Neural progenitor cell (in vitro differentiated cells): ENCODE results near the gene HTN3. TPM values are rescaled to one million over a fixed set of nuclear protein-coding genes. Genes with fewer than 3 reads are reported as not detected.
"Not testable (repeated sequence)": the region's sequence is repeated elsewhere in the genome, so short reads cannot be mapped to it uniquely, and the experiment has no call there.

Experiments used
- DNase-seq: peaks from one replicate; pipeline ENCODE4 v3.0.0-alpha.2; 2016; ENCODE audit warnings: low spot score
- H2AFZ ChIP-seq: fragments of 200-600 bp; sonication (generic); replicated peaks from 2 replicates; pipeline ENCODE4 v1.6.1; 2016; ENCODE audit warnings: antibody characterized with exemption
- H3F3A ChIP-seq: fragments of 200-600 bp; sonication (generic); 2 replicates; pipeline ENCODE4 v1.6.1; 2016; ENCODE audit warnings: antibody characterized with exemption, low read depth
- H3K27ac ChIP-seq: fragments of 200-600 bp; sonication (generic); 2 replicates; pipeline ENCODE4 v1.5.1; 2016; ENCODE audit warnings: mild to moderate bottlenecking
- H3K27me3 ChIP-seq: fragments of 200-600 bp; sonication (generic); 2 replicates; pipeline ENCODE4 v1.6.1; 2016; ENCODE audit warnings: mild to moderate bottlenecking, moderate library complexity
- H3K36me3 ChIP-seq: fragments of 200-600 bp; sonication (generic); 2 replicates; pipeline ENCODE4 v1.5.1; 2016
- H3K4me1 ChIP-seq: fragments of 200-600 bp; sonication (generic); 2 replicates; pipeline ENCODE4 v1.6.1; 2016; ENCODE audit warnings: mixed run types
- H3K4me2 ChIP-seq: fragments of 200-600 bp; sonication (generic); 2 replicates; pipeline ENCODE4 v1.6.1; 2016
- H3K4me3 ChIP-seq: fragments of 200-600 bp; sonication (generic); 2 replicates; pipeline ENCODE4 v1.5.1; 2016
- H3K79me2 ChIP-seq: fragments of 200-600 bp; sonication (generic); 2 replicates; pipeline ENCODE4 v1.6.1; 2016; ENCODE audit warnings: low read depth
- H3K9ac ChIP-seq: fragments of 200-600 bp; sonication (generic); 2 replicates; pipeline ENCODE4 v1.6.1; 2016
- H3K9me3 ChIP-seq: fragments of 200-600 bp; sonication (generic); 2 replicates; pipeline ENCODE4 v1.5.1; 2016; ENCODE audit warnings: low read depth
- H4K20me1 ChIP-seq: fragments of 200-600 bp; sonication (generic); 2 replicates; pipeline ENCODE4 v1.6.1; 2016; ENCODE audit warnings: low read depth
- H3K27ac Mint-ChIP-seq: 3 replicates; pipeline ENCODE4 v1.8.0; 2021; ENCODE audit warnings: mixed read lengths
- H3K27me3 Mint-ChIP-seq: 2 replicates; pipeline ENCODE4 v1.8.0; 2022; ENCODE audit warnings: low read depth, mild to moderate bottlenecking, inconsistent platforms, moderate library complexity, mixed read lengths; ENCODE audit not compliant: insufficient read depth
- H3K36me3 Mint-ChIP-seq: 3 replicates; pipeline ENCODE4 v1.8.0; 2021; ENCODE audit warnings: mixed read lengths
- H3K4me1 Mint-ChIP-seq: 3 replicates; pipeline ENCODE4 v1.8.0; 2021; ENCODE audit warnings: mixed read lengths
- H3K4me3 Mint-ChIP-seq: 3 replicates; pipeline ENCODE4 v1.8.0; 2021; ENCODE audit warnings: mild to moderate bottlenecking, moderate library complexity, mixed read lengths
- H3K9me3 Mint-ChIP-seq: 3 replicates; pipeline ENCODE4 v1.8.0; 2020; ENCODE audit warnings: mixed read lengths
- EZH2 ChIP-seq: fragments of 200-600 bp; sonication (generic); IDR thresholded peaks from 2 replicates; pipeline ENCODE4 v1.6.1; 2017; ENCODE audit warnings: antibody characterized with exemption, mild to moderate bottlenecking, moderate library complexity
- EZH2phosphoT487 ChIP-seq: fragments of 200-600 bp; sonication (generic); IDR thresholded peaks from 2 replicates; pipeline ENCODE4 v1.6.1; 2017; ENCODE audit warnings: antibody characterized with exemption
- total RNA-seq: library from RNA; depleted of rRNA; stranded (reverse); fragments of >200 nt; gene quantifications from 2 replicates; pipeline ENCODE4 v1.2.3, GENCODE V29; 2015; ENCODE audit warnings: low replicate concordance
- TF ChIP-seq, protein P1 (sequence below): fragments of 200-600 bp; sonication (generic); IDR thresholded peaks from 2 replicates; pipeline ENCODE4 v1.5.1; 2017; ENCODE audit warnings: antibody characterized with exemption, mild to moderate bottlenecking

The HTN3 gene
- total RNA-seq, 1 donor from 2014 or later: not detected

DNA sequence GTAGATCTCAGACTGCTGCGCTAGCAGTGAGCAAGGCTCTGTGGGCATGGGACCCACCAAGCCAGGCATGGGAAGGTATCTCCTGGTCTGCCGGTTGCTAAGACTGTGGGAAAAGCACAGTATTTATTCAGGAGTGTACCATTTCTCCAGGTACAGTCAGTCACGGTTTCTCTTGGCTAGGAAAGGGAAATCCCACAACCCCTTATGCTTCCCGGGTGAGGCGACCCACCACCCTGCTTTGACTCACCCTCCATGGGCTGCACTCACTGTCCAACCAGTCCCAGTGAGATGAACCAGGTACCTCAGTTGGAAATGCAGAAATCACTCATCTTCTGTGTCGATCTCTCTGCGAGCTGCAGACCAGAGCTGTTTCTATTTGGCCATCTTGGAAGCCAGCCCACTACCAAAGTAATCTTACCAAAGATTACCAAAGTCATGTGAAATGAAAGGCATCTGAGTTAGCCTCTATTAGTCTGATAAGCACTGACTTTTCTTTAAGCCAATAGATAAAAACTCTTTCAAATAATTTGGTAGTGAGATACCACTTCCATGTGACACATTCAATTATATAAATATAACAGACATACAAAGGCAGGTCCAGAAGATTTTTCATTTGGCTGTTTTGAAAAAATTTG lies 13.5 kb downstream of the HTN3 start:
- no peak for DNase-seq
- Histone ChIP-seq H3K4me3 (no peak overlapping the region), H3F3A (no peaks in the 10 kb centered on the region), H3K9me3 (no peaks in the 10 kb centered on the region), H3K27ac (no peak overlapping the region), H3K4me2 (no peak overlapping the region), H3K4me1 (no peaks in the 10 kb centered on the region), H2AFZ (no peak overlapping the region), H4K20me1 (no peaks in the 10 kb centered on the region), H3K36me3 (no peaks in the 10 kb centered on the region), H3K9ac (no peak overlapping the region), H3K79me2 (no peaks in the 10 kb centered on the region), H3K27me3 (no peaks in the 10 kb centered on the region)
- Mint-ChIP-seq H3K36me3 (no peaks in the 10 kb centered on the region), H3K4me1 (no peaks in the 10 kb centered on the region), H3K27ac (no peak overlapping the region), H3K4me3 (no peak overlapping the region), H3K27me3 (peaks cover 2% of the 10 kb centered on the region), H3K9me3 (peaks cover 15% of the 10 kb centered on the region)
- no peak for TF ChIP-seq EZH2
- TF ChIP-seq, protein P1, sequence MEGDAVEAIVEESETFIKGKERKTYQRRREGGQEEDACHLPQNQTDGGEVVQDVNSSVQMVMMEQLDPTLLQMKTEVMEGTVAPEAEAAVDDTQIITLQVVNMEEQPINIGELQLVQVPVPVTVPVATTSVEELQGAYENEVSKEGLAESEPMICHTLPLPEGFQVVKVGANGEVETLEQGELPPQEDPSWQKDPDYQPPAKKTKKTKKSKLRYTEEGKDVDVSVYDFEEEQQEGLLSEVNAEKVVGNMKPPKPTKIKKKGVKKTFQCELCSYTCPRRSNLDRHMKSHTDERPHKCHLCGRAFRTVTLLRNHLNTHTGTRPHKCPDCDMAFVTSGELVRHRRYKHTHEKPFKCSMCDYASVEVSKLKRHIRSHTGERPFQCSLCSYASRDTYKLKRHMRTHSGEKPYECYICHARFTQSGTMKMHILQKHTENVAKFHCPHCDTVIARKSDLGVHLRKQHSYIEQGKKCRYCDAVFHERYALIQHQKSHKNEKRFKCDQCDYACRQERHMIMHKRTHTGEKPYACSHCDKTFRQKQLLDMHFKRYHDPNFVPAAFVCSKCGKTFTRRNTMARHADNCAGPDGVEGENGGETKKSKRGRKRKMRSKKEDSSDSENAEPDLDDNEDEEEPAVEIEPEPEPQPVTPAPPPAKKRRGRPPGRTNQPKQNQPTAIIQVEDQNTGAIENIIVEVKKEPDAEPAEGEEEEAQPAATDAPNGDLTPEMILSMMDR: no peak
- no peak for TF ChIP-seq EZH2phosphoT487

DNA sequence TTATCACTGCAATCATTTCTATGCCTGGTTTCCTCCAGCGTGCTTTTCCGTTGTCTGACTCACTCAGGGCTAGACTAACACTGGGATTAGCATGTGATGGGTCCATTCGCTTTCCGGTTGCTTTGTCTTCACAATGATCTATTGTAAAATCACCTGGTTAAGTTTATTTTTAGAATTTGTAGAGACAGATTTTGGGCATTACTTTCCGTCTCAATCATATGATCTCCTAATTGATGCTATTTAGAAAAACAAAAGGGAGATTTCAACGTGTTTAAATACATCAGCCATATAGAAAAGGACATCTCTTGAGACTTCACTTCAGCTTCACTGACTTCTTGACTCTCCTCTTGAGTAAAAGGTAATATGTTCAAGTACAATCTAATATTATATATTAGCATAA lies 21.9 kb downstream of the HTN3 start, which contains the start of gene HTN1:
Gene HTN1, plus strand, starts transcription at position 301 of the 400 bp plus-strand sequence. CDS start 2,639 bp downstream, outside the sequence.
- H3K27me3 Mint-ChIP-seq, H3K4me1 ChIP-seq, H3K4me2 ChIP-seq, H3K9me3 Mint-ChIP-seq, H3K36me3 ChIP-seq, H3K79me2 ChIP-seq, H3K4me3 ChIP-seq, H2AFZ ChIP-seq, H3F3A ChIP-seq, H3K4me3 Mint-ChIP-seq, H3K36me3 Mint-ChIP-seq, DNase-seq, H4K20me1 ChIP-seq, H3K9me3 ChIP-seq, H3K27me3 ChIP-seq, H3K27ac Mint-ChIP-seq, H3K27ac ChIP-seq, H3K9ac ChIP-seq, H3K4me1 Mint-ChIP-seq: not testable (repeated sequence)

DNA sequence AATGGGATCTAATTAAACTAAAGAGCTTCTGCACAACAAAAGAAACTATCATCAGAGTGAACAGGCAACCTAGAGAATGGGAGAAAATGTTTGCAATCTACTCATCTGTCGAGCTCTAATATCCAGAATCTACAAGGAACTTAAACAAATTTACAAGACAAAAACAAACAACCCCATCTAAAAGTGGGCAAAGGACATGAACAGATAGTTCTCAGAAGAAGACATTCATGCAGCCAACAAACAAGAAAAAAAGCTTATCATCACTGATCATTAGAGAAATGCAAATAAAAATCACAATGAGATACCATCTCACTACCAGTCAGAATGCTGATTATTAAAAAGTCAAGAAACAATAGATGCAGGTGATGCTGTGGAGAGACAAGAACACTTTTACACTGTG lies 28.3 kb downstream of the HTN3 start:
- not testable (repeated sequence) for H3K36me3 ChIP-seq, DNase-seq, H3K9me3 Mint-ChIP-seq, H3K27ac ChIP-seq, H3K9me3 ChIP-seq, H3K27me3 Mint-ChIP-seq, H3K4me2 ChIP-seq, H3F3A ChIP-seq, H3K4me3 ChIP-seq, H3K27me3 ChIP-seq, H3K4me1 ChIP-seq, H3K4me1 Mint-ChIP-seq, H2AFZ ChIP-seq, H4K20me1 ChIP-seq, H3K79me2 ChIP-seq, H3K36me3 Mint-ChIP-seq, H3K4me3 Mint-ChIP-seq, H3K27ac Mint-ChIP-seq, H3K9ac ChIP-seq

DNA sequence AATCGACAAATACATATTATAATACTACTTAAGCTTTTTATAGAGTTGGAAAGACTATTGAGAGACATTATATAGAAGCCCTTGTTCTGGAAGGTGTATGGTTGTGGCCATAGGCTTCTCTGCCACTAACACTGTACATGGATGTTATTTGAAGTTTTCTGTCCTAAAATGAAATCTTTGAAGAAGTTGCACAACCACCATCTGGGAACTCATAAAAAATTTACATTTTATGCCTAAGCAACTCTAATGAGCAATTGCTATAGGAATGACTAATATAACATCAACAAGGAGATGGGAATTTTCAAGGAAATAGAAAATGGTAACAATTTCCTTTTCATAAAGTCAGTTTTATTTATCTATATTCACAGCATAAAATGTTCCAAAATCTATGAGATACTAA lies 29.4 kb downstream of the HTN3 start:
- TF ChIP-seq, protein P1: no peak
- TF ChIP-seq EZH2phosphoT487: no peak
- no peak for TF ChIP-seq EZH2
- no peak overlapping the region for H3K27ac Mint-ChIP-seq
- Histone ChIP-seq H3K4me3 (no peak overlapping the region), H3K4me1 (no peaks in the 10 kb centered on the region), H3K36me3 (no peaks in the 10 kb centered on the region), H3K27ac (no peak overlapping the region), H3K79me2 (no peaks in the 10 kb centered on the region), H3K4me2 (no peak overlapping the region), H4K20me1 (no peaks in the 10 kb centered on the region), H3K27me3 (no peaks in the 10 kb centered on the region), H3K9me3 (no peaks in the 10 kb centered on the region), H2AFZ (no peak overlapping the region), H3F3A (no peaks in the 10 kb centered on the region), H3K9ac (no peak overlapping the region)
- H3K4me3 Mint-ChIP-seq: no peak overlapping the region
- no peaks in the 10 kb centered on the region for H3K4me1 Mint-ChIP-seq
- no peak for DNase-seq
- H3K9me3 Mint-ChIP-seq: peaks cover 6% of the 10 kb centered on the region
- peaks cover 2% of the 10 kb centered on the region for H3K27me3 Mint-ChIP-seq
- no peaks in the 10 kb centered on the region for H3K36me3 Mint-ChIP-seq
